ENCODE measurements around the gene CCBE1.

The CCBE1 gene

DNA sequence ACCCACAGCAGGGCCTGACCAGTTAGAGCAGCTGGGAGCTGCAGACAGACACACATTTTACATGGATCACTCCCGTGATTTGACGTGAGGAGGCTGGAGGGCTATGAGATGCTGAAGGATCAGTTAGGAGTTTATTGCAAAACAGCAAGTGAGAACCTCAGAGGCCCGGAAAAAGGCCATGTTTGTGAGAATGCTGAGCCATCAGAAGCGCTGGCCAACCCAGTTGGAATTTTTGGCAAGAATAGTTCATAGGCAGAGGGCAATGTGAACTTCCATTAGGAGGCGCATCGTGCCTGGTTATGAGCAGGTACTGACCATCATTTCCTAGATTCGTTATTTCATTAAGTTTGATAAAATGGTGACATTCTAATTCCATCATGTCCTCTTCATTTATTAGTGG is 314.8 kb downstream of the CCBE1 start:
- H3K9ac ChIP-seq (ENCODE audit: low read depth in 1 of 2, low read length in 2 of 2) = no peak overlapping the region
- H3K27ac ChIP-seq (ENCODE audit: low read depth in 2 of 2, low read length in 2 of 2) = no peak overlapping the region
- peaks cover 0 to 7% of the 10 kb centered on the region in 2 donors for H3K27me3 ChIP-seq (ENCODE audit: control insufficient read depth in 2 of 2, insufficient read depth in 2 of 2, low read length in 2 of 2)
- H3K9me3 ChIP-seq (ENCODE audit: control insufficient read depth in 2 of 2, low read length in 2 of 2) = no peaks in the 10 kb centered on the region
- H3K4me1 ChIP-seq (ENCODE audit: control insufficient read depth in 2 of 2, insufficient read depth in 2 of 2, low read length in 2 of 2) = no peaks in the 10 kb centered on the region
- no peaks in the 10 kb centered on the region for H3K36me3 ChIP-seq (ENCODE audit: control insufficient read depth in 2 of 2, insufficient read depth in 2 of 2, low read length in 2 of 2)
- no peak overlapping the region for H3K4me3 ChIP-seq (ENCODE audit: low read length in 2 of 2)

- no peaks in the 10 kb centered on the region for H3K4me1 ChIP-seq (ENCODE audit: control insufficient read depth in 2 of 2, insufficient read depth in 2 of 2, low read length in 2 of 2)
- no peaks in the 10 kb centered on the region for H3K9me3 ChIP-seq (ENCODE audit: control insufficient read depth in 2 of 2, low read length in 2 of 2)
- H3K9ac ChIP-seq (ENCODE audit: low read depth in 1 of 2, low read length in 2 of 2) = no peak overlapping the region
- H3K27me3 ChIP-seq (ENCODE audit: control insufficient read depth in 2 of 2, insufficient read depth in 2 of 2, low read length in 2 of 2) = peaks cover 0 to 7% of the 10 kb centered on the region in 2 donors
- no peak overlapping the region for H3K4me3 ChIP-seq (ENCODE audit: low read length in 2 of 2)
- H3K27ac ChIP-seq (ENCODE audit: low read depth in 2 of 2, low read length in 2 of 2) = no peak overlapping the region
- no peaks in the 10 kb centered on the region for H3K36me3 ChIP-seq (ENCODE audit: control insufficient read depth in 2 of 2, insufficient read depth in 2 of 2, low read length in 2 of 2)
These were observed 315.3 kb downstream of the CCBE1 start for GRCh38 chr18:59381949-59382348.
